RWPE2 (cell line): ENCODE data around the gene PPARD.

Source experiments
- ATAC-seq: fragments of 200-7000 bp; cut with Tn5 transposase; 3 replicates; pipeline ENCODE4 v1.9.1; 2021; ENCODE audit warnings: low read depth
- DNase-seq: peaks from one replicate; pipeline ENCODE4 v3.0.0-alpha.2; 2020; ENCODE audit warnings: low spot score
- H3K27ac ChIP-seq: fragments of 450-650 bp; 2 replicates; pipeline ENCODE4 v1.5.1; 2017; ENCODE audit warnings: mild to moderate bottlenecking; ENCODE audit not compliant: poor library complexity, severe bottlenecking
- H3K27me3 ChIP-seq: fragments of 250-450 bp; sonication (Bioruptor Pico); 2 replicates; pipeline ENCODE4 v1.5.1; 2021; ENCODE audit warnings: mild to moderate bottlenecking, moderate library complexity; ENCODE audit not compliant: insufficient read depth, poor library complexity, severe bottlenecking
- H3K36me3 ChIP-seq: fragments of 250-450 bp; sonication (Bioruptor Pico); 2 replicates; pipeline ENCODE4 v1.5.1; 2020; ENCODE audit warnings: low read depth, mild to moderate bottlenecking, moderate library complexity
- H3K4me1 ChIP-seq: fragments of 250-450 bp; sonication (Bioruptor Pico); 2 replicates; pipeline ENCODE4 v1.5.1; 2021; ENCODE audit warnings: mild to moderate bottlenecking, moderate library complexity; ENCODE audit not compliant: insufficient read depth, poor library complexity, severe bottlenecking
- H3K4me3 ChIP-seq: fragments of 250-450 bp; sonication (Bioruptor Pico); 2 replicates; pipeline ENCODE4 v1.5.1; 2021; ENCODE audit warnings: mild to moderate bottlenecking, moderate library complexity; ENCODE audit not compliant: severe bottlenecking
- H3K9me3 ChIP-seq: fragments of 250-450 bp; sonication (Bioruptor Pico); 2 replicates; pipeline ENCODE4 v1.5.1; 2021; ENCODE audit warnings: mild to moderate bottlenecking, moderate library complexity; ENCODE audit not compliant: severe bottlenecking
- CTCF ChIP-seq: fragments of 450-650 bp; IDR thresholded peaks from one replicate; pipeline ENCODE4 v1.5.1; 2017; ENCODE audit warnings: mild to moderate bottlenecking, moderate library complexity; ENCODE audit not compliant: poor library complexity, severe bottlenecking

Gene PPARD

GRCh38 chr6:35449287-35449881 is 107.0 kb downstream of the PPARD start:
- H3K27me3 ChIP-seq: no peaks in the 10 kb centered on the region
- H3K4me3 ChIP-seq: no peak overlapping the region
- peaks cover 1% of the 10 kb centered on the region; the same call in 1 of the 2 replicates for H3K36me3 ChIP-seq
- no peak overlapping the region for H3K27ac ChIP-seq
- H3K4me1 ChIP-seq: peaks cover 9% of the 10 kb centered on the region
- H3K9me3 ChIP-seq: no peaks in the 10 kb centered on the region
- DNase-seq (no peak), ATAC-seq (peak; percentile 66)
- peak; percentile 88 for TF ChIP-seq CTCF

- DNase-seq: no peak
- peak overlapping the region; percentile 47 for H3K27ac ChIP-seq
- H3K4me3 ChIP-seq: peak overlapping the region; percentile 54
- no peak for ATAC-seq
- peaks cover 23% of the 10 kb centered on the region for H3K36me3 ChIP-seq
- H3K4me1 ChIP-seq: peaks cover 13% of the 10 kb centered on the region
- no peaks in the 10 kb centered on the region for H3K27me3 ChIP-seq
- TF ChIP-seq CTCF: no peak
- H3K9me3 ChIP-seq: no peaks in the 10 kb centered on the region
These were observed 109.2 kb downstream of the PPARD start for GRCh38 chr6:35451354-35452182.

GRCh38 chr6:35452183-35453090 is 110.1 kb downstream of the PPARD start, which contains the start of gene FANCE:
FANCE (plus strand) TSS chr6:35452338; CDS start chr6:35452546, 208 bp downstream.
- peak within 1 kb of the TSS; percentile 47 for H3K27ac ChIP-seq
- peak; percentile 69 for ATAC-seq
- no peaks in the 10 kb centered on the region for H3K27me3 ChIP-seq
- H3K4me1 ChIP-seq: peaks cover 13% of the 10 kb centered on the region
- peak; percentile 92 for DNase-seq
- TF ChIP-seq CTCF: no peak
- H3K4me3 ChIP-seq: peak within 1 kb of the TSS; percentile 54
- no peaks in the 10 kb centered on the region for H3K9me3 ChIP-seq
- H3K36me3 ChIP-seq: peaks cover 32% of the 10 kb centered on the region

GRCh38 chr6:35453236-35453635 is 110.9 kb downstream of the PPARD start:
- ATAC-seq: no peak
- peak overlapping the region; percentile 47 for H3K27ac ChIP-seq

More at GRCh38 chr6:35453236-35453635, 110.9 kb downstream of the PPARD start:
- Histone ChIP-seq H3K27me3 (no peaks in the 10 kb centered on the region), H3K9me3 (no peaks in the 10 kb centered on the region), H3K36me3 (peaks cover 40% of the 10 kb centered on the region), H3K4me1 (peaks cover 13% of the 10 kb centered on the region), H3K4me3 (peak overlapping the region; percentile 54)
- no peak for TF ChIP-seq CTCF
- no peak for DNase-seq
